Activated CD8-positive, alpha-beta T cell treated with anti-CD3 and anti-CD28 coated beads for 36 hours (primary cell): ENCODE data around the gene PRKCB. TPM values are rescaled to one million over a fixed set of nuclear protein-coding genes. Genes with fewer than 3 reads are reported as not detected.
A peak's percentile ranks its signal among the peaks of the same experiment; 100 is the strongest.

Source experiments
- ATAC-seq: fragments of 200-7000 bp; cut with Tn5 transposase; one replicate; pipeline ENCODE4 v1.10.0; 2021; ENCODE audit warnings: mild to moderate bottlenecking, moderate library complexity
- CTCF ChIA-PET: fragments of 350-600 bp; sonication (Branson Sonifier 250); formaldehyde crosslinking; loops from one replicate; lab custom pipeline; 2021; ENCODE audit warnings: antibody characterized with exemption; lab: Charles Lee
- POLR2A ChIA-PET: fragments of 350-600 bp; sonication (Branson Sonifier 250); formaldehyde crosslinking; loops from one replicate; lab custom pipeline; 2021; ENCODE audit warnings: antibody characterized with exemption; lab: Charles Lee
- DNase-seq: peaks from one replicate; pipeline ENCODE4 v3.0.0-alpha.2; 2020
- H3K27ac Mint-ChIP-seq: one replicate; pipeline ENCODE4 v1.8.0; 2021; ENCODE audit warnings: mild to moderate bottlenecking, mixed read lengths
- H3K27me3 Mint-ChIP-seq: one replicate; pipeline ENCODE4 v1.8.0; 2021; ENCODE audit warnings: mixed read lengths
- H3K36me3 Mint-ChIP-seq: one replicate; pipeline ENCODE4 v1.8.0; 2021; ENCODE audit warnings: low read depth, mixed read lengths
- H3K4me1 Mint-ChIP-seq: one replicate; pipeline ENCODE4 v1.8.0; 2021; ENCODE audit warnings: low read depth, mixed read lengths
- H3K4me3 Mint-ChIP-seq: one replicate; pipeline ENCODE4 v1.8.0; 2021; ENCODE audit warnings: mild to moderate bottlenecking, moderate library complexity, mixed read lengths
- H3K9me3 Mint-ChIP-seq: one replicate; pipeline ENCODE4 v1.8.0; 2021; ENCODE audit warnings: mixed read lengths
- intact Hi-C: fragments of 100-400 bp; cut with micrococcal nuclease; formaldehyde crosslinking; loops from one replicate; pipeline ENCODE4 v1.10.0; 2022
- total RNA-seq, 2 experiments: library from RNA; stranded (reverse); gene quantifications; one replicate each; pipeline ENCODE4 v1.2.3, GENCODE V29; 2021
- TF ChIP-seq, protein P1 (sequence below): fragments of 200-600 bp; IDR thresholded peaks from one replicate; pipeline ENCODE4 v1.8.0; 2022; ENCODE audit warnings: antibody characterized with exemption, mild to moderate bottlenecking

PRKCB gene
- total RNA-seq, 2 experiments from 2014 or later, result 101 to 105 TPM

DNA sequence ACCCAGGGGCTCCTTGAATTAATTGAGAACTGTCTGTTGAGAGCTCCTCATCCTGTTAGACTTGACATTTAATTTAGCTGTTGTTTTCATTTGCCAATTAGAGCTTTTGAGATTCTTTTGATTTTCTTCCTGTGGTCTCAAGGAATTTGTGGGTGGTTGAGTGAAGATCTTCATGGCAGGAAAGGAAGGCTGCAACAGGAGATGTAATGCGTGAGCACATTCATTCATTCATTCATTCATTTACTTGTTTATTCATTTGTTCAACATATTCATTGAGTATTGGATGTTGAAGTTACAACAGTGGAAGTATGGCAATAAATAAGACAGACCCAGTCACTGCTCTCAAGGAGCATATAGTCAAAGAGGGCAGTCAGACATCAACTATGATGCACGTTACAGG, 117.7 kb downstream of the PRKCB start:
- Mint-ChIP-seq H3K9me3 (peaks cover 3% of the 10 kb centered on the region), H3K27me3 (no peaks in the 10 kb centered on the region), H3K27ac (peak overlapping the region; percentile 92), H3K4me3 (no peak overlapping the region), H3K36me3 (peaks cover 27% of the 10 kb centered on the region), H3K4me1 (peaks cover 88% of the 10 kb centered on the region)
- no peak for ATAC-seq
- TF ChIP-seq, protein P1, sequence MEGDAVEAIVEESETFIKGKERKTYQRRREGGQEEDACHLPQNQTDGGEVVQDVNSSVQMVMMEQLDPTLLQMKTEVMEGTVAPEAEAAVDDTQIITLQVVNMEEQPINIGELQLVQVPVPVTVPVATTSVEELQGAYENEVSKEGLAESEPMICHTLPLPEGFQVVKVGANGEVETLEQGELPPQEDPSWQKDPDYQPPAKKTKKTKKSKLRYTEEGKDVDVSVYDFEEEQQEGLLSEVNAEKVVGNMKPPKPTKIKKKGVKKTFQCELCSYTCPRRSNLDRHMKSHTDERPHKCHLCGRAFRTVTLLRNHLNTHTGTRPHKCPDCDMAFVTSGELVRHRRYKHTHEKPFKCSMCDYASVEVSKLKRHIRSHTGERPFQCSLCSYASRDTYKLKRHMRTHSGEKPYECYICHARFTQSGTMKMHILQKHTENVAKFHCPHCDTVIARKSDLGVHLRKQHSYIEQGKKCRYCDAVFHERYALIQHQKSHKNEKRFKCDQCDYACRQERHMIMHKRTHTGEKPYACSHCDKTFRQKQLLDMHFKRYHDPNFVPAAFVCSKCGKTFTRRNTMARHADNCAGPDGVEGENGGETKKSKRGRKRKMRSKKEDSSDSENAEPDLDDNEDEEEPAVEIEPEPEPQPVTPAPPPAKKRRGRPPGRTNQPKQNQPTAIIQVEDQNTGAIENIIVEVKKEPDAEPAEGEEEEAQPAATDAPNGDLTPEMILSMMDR, result no peak
- intact Hi-C loops, result loop anchor here (5.0 to 10.0 kb wide), 2 partner anchors 51 to 111 kb away; no protein-coding TSS in a partner anchor
- DNase-seq, result no peak
- CTCF ChIA-PET, result interaction anchor here (0.9 to 2.4 kb wide), 6 partner anchors 8 to 150 kb away, joined by 3 to 8 read pairs (median 6); no protein-coding TSS in a partner anchor
- POLR2A ChIA-PET, result interaction anchor here (1.1 to 1.8 kb wide), 3 partner anchors 12 to 57 kb away, joined by 3 to 6 read pairs (median 4); no protein-coding TSS in a partner anchor

DNA sequence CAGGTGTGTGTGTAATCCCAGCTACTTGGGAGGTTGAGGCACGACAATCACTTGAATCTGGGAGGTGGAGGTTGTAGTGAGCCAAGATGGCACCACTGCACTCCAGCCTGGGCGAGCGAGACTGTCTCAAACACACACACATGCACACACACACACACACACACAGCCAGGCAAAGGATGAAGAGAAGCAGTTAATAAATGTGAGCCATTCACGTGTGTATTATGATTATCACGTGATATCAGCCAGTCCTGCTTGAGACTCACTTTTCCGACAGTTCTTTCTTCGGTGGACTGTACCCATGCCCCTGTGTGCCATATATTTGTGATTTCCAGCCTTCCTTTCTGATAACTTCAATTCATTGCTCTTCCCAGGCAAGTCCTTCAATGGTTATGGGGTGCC, 119.3 kb downstream of the PRKCB start:
- peaks cover 27% of the 10 kb centered on the region for H3K36me3 Mint-ChIP-seq
- H3K27ac Mint-ChIP-seq, result no peak overlapping the region
- TF ChIP-seq, protein P1, result no peak
- POLR2A ChIA-PET, result interaction anchor here (0.6 kb wide), 1 partner anchor 11 kb away, joined by 3 read pairs; no protein-coding TSS in a partner anchor
- CTCF ChIA-PET, result interaction anchor here (0.7 to 3.2 kb wide), 2 partner anchors 55 to 152 kb away, joined by 4 to 11 read pairs; no protein-coding TSS in a partner anchor
- no peaks in the 10 kb centered on the region for H3K27me3 Mint-ChIP-seq
- intact Hi-C loops, result loop anchor here (10.0 kb wide), 1 partner anchor 50 kb away; no protein-coding TSS in a partner anchor
- no peak for DNase-seq
- peaks cover 91% of the 10 kb centered on the region for H3K4me1 Mint-ChIP-seq
- ATAC-seq, result no peak
- H3K4me3 Mint-ChIP-seq, result no peak overlapping the region
- H3K9me3 Mint-ChIP-seq, result peaks cover 3% of the 10 kb centered on the region

DNA sequence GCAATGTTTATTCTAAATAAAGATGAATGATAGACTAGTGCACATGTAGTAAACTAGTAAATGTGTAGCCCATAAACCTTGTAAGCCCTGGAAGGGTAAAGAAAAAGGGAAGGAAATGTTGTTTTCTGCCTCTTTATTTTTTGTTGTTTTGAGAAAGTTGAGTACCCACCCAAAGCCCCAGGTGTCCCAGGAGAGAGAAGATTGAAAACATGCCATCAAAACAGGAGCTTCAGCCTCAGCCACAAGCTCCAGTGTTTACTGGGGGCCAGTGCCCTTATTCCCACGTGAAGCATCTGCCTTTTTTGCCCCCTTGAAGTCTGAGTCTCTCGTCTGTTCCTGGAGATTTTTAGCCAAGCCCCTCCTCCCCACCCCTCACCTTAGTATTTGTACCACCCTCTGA, 121.5 kb downstream of the PRKCB start:
- H3K4me1 Mint-ChIP-seq, result peaks cover 91% of the 10 kb centered on the region
- peak overlapping the region; percentile 81 for H3K27ac Mint-ChIP-seq
- CTCF ChIA-PET, result interaction anchor here (0.7 to 3.2 kb wide), 3 partner anchors 41 to 157 kb away, joined by 3 to 11 read pairs (median 4); no protein-coding TSS in a partner anchor
- H3K9me3 Mint-ChIP-seq, result peaks cover 3% of the 10 kb centered on the region
- TF ChIP-seq, protein P1, result no peak
- no peaks in the 10 kb centered on the region for H3K27me3 Mint-ChIP-seq
- H3K36me3 Mint-ChIP-seq, result peaks cover 33% of the 10 kb centered on the region
- no peak for ATAC-seq
- intact Hi-C loops, result loop anchor here (10.0 kb wide), 1 partner anchor 48 kb away; no protein-coding TSS in a partner anchor
- DNase-seq, result no peak
- H3K4me3 Mint-ChIP-seq, result no peak overlapping the region
- POLR2A ChIA-PET, result interaction anchor here (0.7 to 1.7 kb wide), 2 partner anchors 100 to 122 kb away, joined by 3 read pairs; partner anchors contain the start of gene PRKCB

DNA sequence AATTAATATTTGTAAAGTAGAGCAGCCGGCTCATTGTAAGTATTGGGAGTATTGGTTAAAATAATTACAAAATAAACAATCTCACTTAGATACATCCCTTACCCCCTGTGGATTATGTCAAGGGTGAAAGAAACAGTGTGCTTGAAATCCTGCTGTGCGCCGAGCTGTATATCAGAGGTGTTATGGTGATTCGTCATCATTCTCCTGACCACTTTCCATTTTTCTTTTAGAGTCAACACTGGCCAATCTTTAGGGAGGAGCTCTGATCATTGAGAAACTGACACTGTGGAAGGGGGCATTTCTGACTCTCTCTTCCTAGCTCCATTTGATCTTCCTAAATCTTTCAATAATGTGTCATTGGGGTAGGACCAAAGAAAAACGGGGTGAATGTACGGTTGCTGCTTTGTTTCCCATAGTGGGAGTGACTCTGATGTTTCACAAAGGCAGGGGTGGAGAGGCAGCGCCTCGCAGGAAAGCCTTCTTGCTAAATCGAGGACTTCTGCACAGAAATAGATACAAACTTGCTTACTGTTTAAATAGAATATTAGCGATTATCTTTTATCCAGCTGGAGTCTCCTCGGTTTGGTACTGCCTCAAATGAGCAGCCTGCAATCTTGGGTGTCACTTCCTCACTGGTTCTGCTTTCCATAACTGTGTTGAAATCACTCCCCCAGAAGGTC, 123.4 kb downstream of the PRKCB start:
- intact Hi-C loops, result loop anchor here (10.0 kb wide), 1 partner anchor 46 kb away; no protein-coding TSS in a partner anchor

More for the DNA sequence above, 123.4 kb downstream of the PRKCB start:
- ChIA-PET POLR2A (interaction anchor here (1.0 to 3.5 kb wide), 7 partner anchors 9 to 124 kb away, joined by 3 to 23 read pairs (median 4); partner anchors contain the start of gene PRKCB), CTCF (interaction anchor here (0.9 to 1.6 kb wide), 5 partner anchors 10 to 155 kb away, joined by 3 to 5 read pairs (median 3); no protein-coding TSS in a partner anchor)
- H3K27me3 Mint-ChIP-seq, result no peaks in the 10 kb centered on the region
- no peaks in the 10 kb centered on the region for H3K9me3 Mint-ChIP-seq
- peak overlapping the region; percentile 67 for H3K4me3 Mint-ChIP-seq
- TF ChIP-seq, protein P1, result no peak
- peak; percentile 50 for DNase-seq
- peaks cover 87% of the 10 kb centered on the region for H3K4me1 Mint-ChIP-seq
- H3K36me3 Mint-ChIP-seq, result peaks cover 36% of the 10 kb centered on the region
- H3K27ac Mint-ChIP-seq, result peak overlapping the region; percentile 90
- peak; percentile 66 for ATAC-seq
